Neural cell (in vitro differentiated cells): ENCODE measurements around the gene IL1RL2. TPM values are rescaled to one million over a fixed set of nuclear protein-coding genes. Genes with fewer than 3 reads are reported as not detected.

ENCODE experiments used
- H2AFZ ChIP-seq: fragments of 200-600, 300-800 bp; sonication (generic), shearing (Covaris generic); 2 replicates; pipeline ENCODE4 v1.6.0; 2014; ENCODE audit warnings: low read depth, mild to moderate bottlenecking, antibody characterized with exemption, low read length, moderate library complexity
- H3F3A ChIP-seq: fragments of 200-600 bp; shearing (Covaris generic); 2 replicates; pipeline ENCODE4 v1.6.1; 2016; ENCODE audit warnings: mild to moderate bottlenecking, moderate library complexity, mixed read lengths, antibody characterized with exemption, low read length; ENCODE audit not compliant: insufficient read depth, poor library complexity, severe bottlenecking
- H3K27ac ChIP-seq: fragments of 200-600, 300-800 bp; sonication (generic), shearing (Covaris generic); 2 replicates; pipeline ENCODE4 v1.5.1; 2014; ENCODE audit warnings: mild to moderate bottlenecking, low read length, moderate library complexity
- H3K27me3 ChIP-seq: fragments of 300-800, 200-600 bp; sonication (generic), shearing (Covaris generic); 2 replicates; pipeline ENCODE4 v1.6.0; 2014; ENCODE audit warnings: mild to moderate bottlenecking, low read depth, low read length, moderate library complexity; ENCODE audit not compliant: insufficient read depth
- H3K36me3 ChIP-seq: fragments of 300-800, 200-600 bp; sonication (generic), shearing (Covaris generic); 2 replicates; pipeline ENCODE4 v1.5.1; 2014; ENCODE audit warnings: mild to moderate bottlenecking, antibody characterized with exemption, low read length, moderate library complexity; ENCODE audit not compliant: insufficient read depth
- H3K4me2 ChIP-seq: fragments of 300-800, 200-600 bp; sonication (generic), shearing (Covaris generic); 2 replicates; pipeline ENCODE4 v1.6.0; 2014; ENCODE audit warnings: mild to moderate bottlenecking, low read length
- H3K4me3 ChIP-seq: fragments of 300-800, 200-600 bp; sonication (generic), shearing (Covaris generic); 2 replicates; pipeline ENCODE4 v1.5.1; 2014; ENCODE audit warnings: mild to moderate bottlenecking, low read length, moderate library complexity
- H3K79me2 ChIP-seq: fragments of 200-600 bp; shearing (Covaris generic); replicated peaks from 2 replicates; pipeline ENCODE4 v1.6.0; 2014; ENCODE audit warnings: mild to moderate bottlenecking, low read length, moderate library complexity; ENCODE audit not compliant: insufficient read depth
- H3K9ac ChIP-seq: fragments of 300-800, 200-600 bp; sonication (generic), shearing (Covaris generic); 2 replicates; pipeline ENCODE4 v1.6.1; 2016; ENCODE audit warnings: mild to moderate bottlenecking, low read length, mixed read lengths
- H3K9me2 ChIP-seq: fragments of 200-600 bp; shearing (Covaris generic); 2 replicates; pipeline ENCODE4 v1.6.1; 2016; ENCODE audit warnings: mild to moderate bottlenecking, low read length, mixed read lengths; ENCODE audit not compliant: insufficient read depth
- H3K9me3 ChIP-seq: fragments of 200-600, 300-800 bp; sonication (generic), shearing (Covaris generic); 2 replicates; pipeline ENCODE4 v1.6.1; 2016; ENCODE audit warnings: mild to moderate bottlenecking, mixed run types, low read length, moderate library complexity, mixed read lengths
- H4K20me1 ChIP-seq: fragments of 200-600 bp; shearing (Covaris generic); 2 replicates; pipeline ENCODE4 v1.6.1; 2016; ENCODE audit warnings: mild to moderate bottlenecking, mixed run types; ENCODE audit not compliant: insufficient read depth
- EP300 ChIP-seq: fragments of 450-650 bp; conservative IDR thresholded peaks from 2 replicates; pipeline ENCODE4 v1.6.1; 2014; ENCODE audit warnings: antibody characterized with exemption, mild to moderate bottlenecking, moderate library complexity; ENCODE audit not compliant: poor library complexity, severe bottlenecking
- EZH2 ChIP-seq: fragments of 200-600, 300-800 bp; shearing (Covaris generic), sonication (generic); IDR thresholded peaks from 2 replicates; pipeline ENCODE4 v1.6.1; 2014; ENCODE audit warnings: antibody characterized with exemption, low read length, borderline replicate concordance, mild to moderate bottlenecking; ENCODE audit not compliant: insufficient read depth, poor library complexity, severe bottlenecking
- MXI1 ChIP-seq: fragments of 450-650 bp; conservative IDR thresholded peaks from 2 replicates; pipeline ENCODE4 v1.6.1; 2014; ENCODE audit warnings: antibody characterized with exemption, mild to moderate bottlenecking; ENCODE audit not compliant: poor library complexity, severe bottlenecking
- POLR2AphosphoS5 ChIP-seq: IDR thresholded peaks from 2 replicates; pipeline ENCODE4 v1.6.1; 2012
- RAD21 ChIP-seq: fragments of 450-650 bp; conservative IDR thresholded peaks from 2 replicates; pipeline ENCODE4 v1.6.1; 2014; ENCODE audit warnings: antibody characterized with exemption, mild to moderate bottlenecking, moderate library complexity
- SMC3 ChIP-seq: fragments of 450-650 bp; conservative IDR thresholded peaks from 2 replicates; pipeline ENCODE4 v1.6.1; 2014; ENCODE audit warnings: antibody characterized with exemption, mild to moderate bottlenecking, moderate library complexity; ENCODE audit not compliant: poor library complexity
- TAF1 ChIP-seq: IDR thresholded peaks from 2 replicates; pipeline ENCODE4 v1.6.1; 2012; ENCODE audit warnings: low read depth
- polyA plus RNA-seq: library from polyadenylated mRNA; depleted of rRNA; stranded (reverse); fragments of >200 nt; gene quantifications from 2 replicates; pipeline ENCODE4 v1.2.3, GENCODE V29; 2014
- TF ChIP-seq, protein P1 (sequence below): IDR thresholded peaks from 2 replicates; pipeline ENCODE4 v1.6.1; 2012; ENCODE audit warnings: borderline replicate concordance
- TF ChIP-seq, protein P2 (sequence below): fragments of 450-650 bp; IDR thresholded peaks from 2 replicates; pipeline ENCODE4 v1.5.1; 2014; ENCODE audit warnings: antibody characterized with exemption, mild to moderate bottlenecking, moderate library complexity; ENCODE audit not compliant: poor library complexity, severe bottlenecking

IL1RL2 gene
- polyA plus RNA-seq, 1 donor from 2014 or later: not detected

DNA sequence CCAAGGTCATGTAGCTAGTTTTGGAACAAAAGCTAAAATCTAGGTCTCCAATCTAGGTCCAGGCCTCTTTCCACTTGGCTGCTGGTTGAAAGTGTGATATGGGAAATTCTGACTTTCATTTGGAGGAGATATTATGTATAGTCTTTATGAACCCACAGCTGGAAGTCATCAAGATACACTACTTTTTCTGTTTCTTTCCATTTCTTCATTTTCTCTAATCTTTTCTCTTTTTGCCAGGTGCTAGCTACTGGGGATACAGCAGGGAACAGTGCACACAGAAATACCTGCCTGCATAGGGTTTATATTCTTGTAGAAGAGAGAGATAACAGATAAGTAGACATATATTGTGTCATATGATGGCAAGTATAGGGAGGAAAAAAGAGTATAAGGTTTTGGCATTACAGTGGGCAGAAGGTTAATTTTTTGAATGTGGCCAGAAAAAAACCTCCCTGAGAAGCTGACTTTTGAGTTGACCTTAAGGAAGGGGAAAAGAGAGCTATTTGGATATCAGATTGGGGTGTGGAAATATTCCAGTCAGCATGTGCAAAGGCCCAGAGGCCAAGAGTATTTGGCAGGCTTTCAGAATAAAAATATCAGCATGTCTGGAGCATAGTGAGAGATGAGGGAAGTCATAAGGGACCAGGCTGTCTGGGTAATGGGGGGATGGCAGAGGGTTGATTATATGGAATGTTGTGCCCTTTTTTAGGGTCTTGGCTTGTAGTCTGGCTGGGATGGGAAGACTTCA lies 28.6 kb upstream of the IL1RL2 start:
- TF ChIP-seq, protein P1, sequence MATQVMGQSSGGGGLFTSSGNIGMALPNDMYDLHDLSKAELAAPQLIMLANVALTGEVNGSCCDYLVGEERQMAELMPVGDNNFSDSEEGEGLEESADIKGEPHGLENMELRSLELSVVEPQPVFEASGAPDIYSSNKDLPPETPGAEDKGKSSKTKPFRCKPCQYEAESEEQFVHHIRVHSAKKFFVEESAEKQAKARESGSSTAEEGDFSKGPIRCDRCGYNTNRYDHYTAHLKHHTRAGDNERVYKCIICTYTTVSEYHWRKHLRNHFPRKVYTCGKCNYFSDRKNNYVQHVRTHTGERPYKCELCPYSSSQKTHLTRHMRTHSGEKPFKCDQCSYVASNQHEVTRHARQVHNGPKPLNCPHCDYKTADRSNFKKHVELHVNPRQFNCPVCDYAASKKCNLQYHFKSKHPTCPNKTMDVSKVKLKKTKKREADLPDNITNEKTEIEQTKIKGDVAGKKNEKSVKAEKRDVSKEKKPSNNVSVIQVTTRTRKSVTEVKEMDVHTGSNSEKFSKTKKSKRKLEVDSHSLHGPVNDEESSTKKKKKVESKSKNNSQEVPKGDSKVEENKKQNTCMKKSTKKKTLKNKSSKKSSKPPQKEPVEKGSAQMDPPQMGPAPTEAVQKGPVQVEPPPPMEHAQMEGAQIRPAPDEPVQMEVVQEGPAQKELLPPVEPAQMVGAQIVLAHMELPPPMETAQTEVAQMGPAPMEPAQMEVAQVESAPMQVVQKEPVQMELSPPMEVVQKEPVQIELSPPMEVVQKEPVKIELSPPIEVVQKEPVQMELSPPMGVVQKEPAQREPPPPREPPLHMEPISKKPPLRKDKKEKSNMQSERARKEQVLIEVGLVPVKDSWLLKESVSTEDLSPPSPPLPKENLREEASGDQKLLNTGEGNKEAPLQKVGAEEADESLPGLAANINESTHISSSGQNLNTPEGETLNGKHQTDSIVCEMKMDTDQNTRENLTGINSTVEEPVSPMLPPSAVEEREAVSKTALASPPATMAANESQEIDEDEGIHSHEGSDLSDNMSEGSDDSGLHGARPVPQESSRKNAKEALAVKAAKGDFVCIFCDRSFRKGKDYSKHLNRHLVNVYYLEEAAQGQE: no peak
- TF ChIP-seq RAD21: no peak
- no peak for TF ChIP-seq POLR2AphosphoS5
- TF ChIP-seq TAF1: no peak
- no peak for TF ChIP-seq EZH2
- TF ChIP-seq, protein P2, sequence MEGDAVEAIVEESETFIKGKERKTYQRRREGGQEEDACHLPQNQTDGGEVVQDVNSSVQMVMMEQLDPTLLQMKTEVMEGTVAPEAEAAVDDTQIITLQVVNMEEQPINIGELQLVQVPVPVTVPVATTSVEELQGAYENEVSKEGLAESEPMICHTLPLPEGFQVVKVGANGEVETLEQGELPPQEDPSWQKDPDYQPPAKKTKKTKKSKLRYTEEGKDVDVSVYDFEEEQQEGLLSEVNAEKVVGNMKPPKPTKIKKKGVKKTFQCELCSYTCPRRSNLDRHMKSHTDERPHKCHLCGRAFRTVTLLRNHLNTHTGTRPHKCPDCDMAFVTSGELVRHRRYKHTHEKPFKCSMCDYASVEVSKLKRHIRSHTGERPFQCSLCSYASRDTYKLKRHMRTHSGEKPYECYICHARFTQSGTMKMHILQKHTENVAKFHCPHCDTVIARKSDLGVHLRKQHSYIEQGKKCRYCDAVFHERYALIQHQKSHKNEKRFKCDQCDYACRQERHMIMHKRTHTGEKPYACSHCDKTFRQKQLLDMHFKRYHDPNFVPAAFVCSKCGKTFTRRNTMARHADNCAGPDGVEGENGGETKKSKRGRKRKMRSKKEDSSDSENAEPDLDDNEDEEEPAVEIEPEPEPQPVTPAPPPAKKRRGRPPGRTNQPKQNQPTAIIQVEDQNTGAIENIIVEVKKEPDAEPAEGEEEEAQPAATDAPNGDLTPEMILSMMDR: no peak
- no peak for TF ChIP-seq SMC3
- TF ChIP-seq MXI1: no peak
- TF ChIP-seq EP300: no peak
- H3K4me3 ChIP-seq: no peak overlapping the region
- H4K20me1 ChIP-seq: no peaks in the 10 kb centered on the region
- H3K4me2 ChIP-seq: no peak overlapping the region
- no peaks in the 10 kb centered on the region for H3F3A ChIP-seq
- no peaks in the 10 kb centered on the region for H3K9me2 ChIP-seq
- H3K9ac ChIP-seq: no peak overlapping the region
- H3K79me2 ChIP-seq: no peaks in the 10 kb centered on the region
- no peaks in the 10 kb centered on the region for H3K9me3 ChIP-seq
- no peak overlapping the region for H2AFZ ChIP-seq
- H3K27me3 ChIP-seq: no peaks in the 10 kb centered on the region
- no peak overlapping the region for H3K27ac ChIP-seq
- no peaks in the 10 kb centered on the region for H3K36me3 ChIP-seq

DNA sequence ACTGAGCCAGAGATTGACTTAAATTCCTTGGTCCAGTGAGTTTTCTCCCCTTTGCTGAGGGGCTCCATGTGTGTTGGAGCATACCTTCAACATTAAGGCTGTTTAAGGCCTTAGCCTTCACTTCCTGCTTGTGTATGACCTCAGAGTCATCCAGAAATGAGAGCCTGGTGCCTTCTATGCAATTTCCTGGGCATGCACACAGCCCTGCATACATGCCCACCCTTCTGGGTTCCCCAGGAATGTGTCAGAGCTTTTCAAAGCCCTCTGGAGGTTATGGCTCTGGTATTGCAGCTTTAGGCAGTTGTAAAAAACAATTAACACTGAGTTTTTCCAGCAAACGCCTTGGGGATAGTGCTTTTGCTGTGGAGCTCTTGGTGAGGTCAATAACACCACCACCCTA lies 27.5 kb upstream of the IL1RL2 start:
- TF ChIP-seq POLR2AphosphoS5 (no peak), TAF1 (no peak), RAD21 (no peak), MXI1 (no peak), EZH2 (no peak), EP300 (no peak)
- TF ChIP-seq, protein P2: no peak
- TF ChIP-seq, protein P1: no peak
- Histone ChIP-seq H3K36me3 (no peaks in the 10 kb centered on the region), H3F3A (no peaks in the 10 kb centered on the region), H3K9ac (no peak overlapping the region), H2AFZ (no peak overlapping the region), H4K20me1 (no peaks in the 10 kb centered on the region), H3K4me2 (no peak overlapping the region), H3K27ac (no peak overlapping the region), H3K79me2 (no peaks in the 10 kb centered on the region), H3K27me3 (no peaks in the 10 kb centered on the region), H3K9me2 (no peaks in the 10 kb centered on the region), H3K4me3 (no peak overlapping the region), H3K9me3 (no peaks in the 10 kb centered on the region)
